Skeletal muscle satellite cell (primary cell): ENCODE data around the gene DAB1.

Experiments used
- H3K27me3 ChIP-seq: 2 replicates; pipeline ENCODE4 v1.7.0; 2013; ENCODE audit warnings: low read length; ENCODE audit not compliant: control insufficient read depth, insufficient read depth
- H3K36me3 ChIP-seq: 2 replicates; pipeline ENCODE4 v1.7.0; 2013; ENCODE audit warnings: mild to moderate bottlenecking, control low read depth, low read length; ENCODE audit not compliant: insufficient read depth
- H3K4me1 ChIP-seq: 2 replicates; pipeline ENCODE4 v1.7.0; 2013; ENCODE audit warnings: low read length; ENCODE audit not compliant: control insufficient read depth, insufficient read depth
- H3K4me2 ChIP-seq: 2 replicates; pipeline ENCODE4 v1.7.0; 2013; ENCODE audit warnings: mild to moderate bottlenecking, low read length
- H3K4me3 ChIP-seq: 2 replicates; pipeline ENCODE4 v1.7.0; 2013; ENCODE audit warnings: low read length
- H3K9ac ChIP-seq: 2 replicates; pipeline ENCODE4 v1.7.0; 2013; ENCODE audit warnings: mild to moderate bottlenecking, low read depth, low read length, moderate library complexity
- H3K9me3 ChIP-seq: replicated peaks from 2 replicates; pipeline ENCODE4 v1.7.0; 2013; ENCODE audit warnings: mild to moderate bottlenecking, control low read depth, low read length

Gene DAB1

GRCh38 chr1:57443004-57443403 lies 19.1 kb upstream of the DAB1 start:
- Histone ChIP-seq H3K4me3 (no peak overlapping the region), H3K9me3 (no peaks in the 10 kb centered on the region), H3K36me3 (no peaks in the 10 kb centered on the region), H3K27me3 (no peaks in the 10 kb centered on the region), H3K4me2 (no peak overlapping the region), H3K9ac (no peak overlapping the region), H3K4me1 (no peaks in the 10 kb centered on the region)

- Histone ChIP-seq H3K36me3 (no peaks in the 10 kb centered on the region), H3K9me3 (no peaks in the 10 kb centered on the region), H3K27me3 (no peaks in the 10 kb centered on the region), H3K4me3 (no peak overlapping the region), H3K9ac (no peak overlapping the region), H3K4me1 (no peaks in the 10 kb centered on the region), H3K4me2 (no peak overlapping the region)
Observed at GRCh38 chr1:57440096-57440495, 16.2 kb upstream of the DAB1 start.

DNA sequence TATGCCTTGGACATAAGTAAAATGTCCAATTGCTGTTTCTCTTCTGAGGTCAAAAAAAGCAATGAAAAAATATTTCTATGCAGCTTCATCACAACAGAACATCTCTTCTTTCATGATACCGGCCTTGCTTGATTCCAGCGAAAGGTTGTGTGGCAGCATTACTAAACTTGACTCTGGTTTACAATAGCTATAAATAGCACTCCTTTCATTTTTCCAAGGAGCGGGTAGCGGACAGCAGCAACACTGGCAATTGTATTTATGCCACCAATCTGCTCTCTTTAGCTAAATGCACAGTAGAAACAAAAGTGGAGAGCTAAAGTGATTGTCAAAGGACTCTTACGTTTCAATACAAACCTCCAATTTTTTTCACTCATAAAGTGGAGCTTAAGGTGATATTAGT lies 7.5 kb upstream of the DAB1 start:
- H3K9ac ChIP-seq = no peak overlapping the region
- H3K9me3 ChIP-seq = no peaks in the 10 kb centered on the region
- no peak overlapping the region for H3K4me3 ChIP-seq
- no peaks in the 10 kb centered on the region for H3K27me3 ChIP-seq
- H3K4me2 ChIP-seq = no peak overlapping the region
- H3K4me1 ChIP-seq = no peaks in the 10 kb centered on the region
- no peaks in the 10 kb centered on the region for H3K36me3 ChIP-seq

DNA sequence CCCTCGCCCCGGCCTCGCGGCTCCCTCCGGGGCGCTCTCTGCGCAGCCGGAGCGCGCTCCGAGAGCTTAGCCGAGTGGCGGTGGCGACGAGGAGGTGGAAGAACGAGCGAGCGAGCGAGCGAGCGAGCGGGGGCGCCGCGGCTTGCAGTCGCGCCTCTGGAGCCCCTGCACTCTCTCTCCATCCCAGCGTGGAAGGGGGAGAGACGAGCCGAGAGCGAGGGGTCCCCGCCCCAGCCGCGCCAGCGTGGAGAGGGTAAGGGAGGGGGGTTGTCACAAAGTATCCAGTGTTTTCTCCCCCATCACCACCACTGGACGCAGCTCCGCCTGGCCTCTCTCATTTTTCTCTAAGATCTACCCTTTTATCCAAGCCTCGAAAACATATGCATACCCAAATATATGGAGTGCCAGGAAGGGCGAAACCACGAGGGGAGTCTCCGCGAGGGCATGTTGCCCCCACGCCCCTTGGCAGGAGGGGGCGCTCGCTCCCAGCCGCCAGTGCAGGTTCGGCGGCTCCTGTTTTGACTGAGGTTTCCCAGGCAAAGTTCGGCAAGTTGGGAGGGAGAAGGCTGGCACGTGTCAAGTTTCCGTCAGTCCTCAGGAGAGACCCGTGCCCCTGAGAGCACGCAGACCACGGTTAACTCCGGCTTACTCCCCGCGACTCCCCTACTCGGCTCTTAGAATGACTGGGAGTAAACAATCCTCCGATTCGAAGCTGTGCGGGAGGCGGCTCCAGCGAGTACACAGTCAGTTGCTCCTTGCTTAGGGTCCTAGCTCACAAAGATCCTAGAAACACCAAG lies 569 bp upstream of the DAB1 start:
- Histone ChIP-seq H3K4me1 (peaks cover 11% of the 10 kb centered on the region), H3K27me3 (peaks cover 64% of the 10 kb centered on the region), H3K9ac (no peak overlapping the region), H3K4me2 (peak overlapping the region; percentile 79), H3K36me3 (no peaks in the 10 kb centered on the region), H3K4me3 (peak overlapping the region; percentile 52), H3K9me3 (no peaks in the 10 kb centered on the region)

DNA sequence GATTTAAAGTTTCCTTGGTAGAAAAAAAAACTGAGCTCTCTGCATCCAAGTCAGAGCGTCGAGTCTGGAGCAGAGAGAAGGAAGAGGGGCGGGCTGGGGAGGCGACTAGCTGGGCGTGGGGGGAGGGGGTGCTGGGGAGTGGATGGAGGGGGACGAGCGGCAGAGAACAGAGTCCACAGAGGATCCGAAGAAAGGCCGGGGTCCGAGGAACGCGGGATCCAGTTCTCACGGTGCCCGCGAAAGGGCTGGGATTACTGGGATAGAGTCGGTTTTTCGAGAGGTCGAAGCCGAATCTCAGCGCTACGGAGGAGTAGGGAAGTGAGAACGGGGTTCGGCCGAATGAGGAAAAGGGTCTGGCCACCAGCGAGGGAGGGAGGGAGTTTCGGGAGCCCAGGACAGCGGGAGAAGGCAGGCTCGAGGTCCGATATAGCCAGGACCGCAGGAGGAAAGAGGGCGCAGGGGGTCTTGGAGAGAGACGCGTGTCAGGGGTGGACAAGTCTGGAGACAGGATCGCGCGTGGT lies 665 bp downstream of the DAB1 start:
- H3K4me2 ChIP-seq = peak overlapping the region; percentile 66
- H3K9me3 ChIP-seq = no peaks in the 10 kb centered on the region
- H3K9ac ChIP-seq = no peak overlapping the region
- H3K4me3 ChIP-seq = peak overlapping the region; percentile 42
- no peaks in the 10 kb centered on the region for H3K36me3 ChIP-seq
- H3K4me1 ChIP-seq = peaks cover 11% of the 10 kb centered on the region
- H3K27me3 ChIP-seq = peaks cover 70% of the 10 kb centered on the region

DNA sequence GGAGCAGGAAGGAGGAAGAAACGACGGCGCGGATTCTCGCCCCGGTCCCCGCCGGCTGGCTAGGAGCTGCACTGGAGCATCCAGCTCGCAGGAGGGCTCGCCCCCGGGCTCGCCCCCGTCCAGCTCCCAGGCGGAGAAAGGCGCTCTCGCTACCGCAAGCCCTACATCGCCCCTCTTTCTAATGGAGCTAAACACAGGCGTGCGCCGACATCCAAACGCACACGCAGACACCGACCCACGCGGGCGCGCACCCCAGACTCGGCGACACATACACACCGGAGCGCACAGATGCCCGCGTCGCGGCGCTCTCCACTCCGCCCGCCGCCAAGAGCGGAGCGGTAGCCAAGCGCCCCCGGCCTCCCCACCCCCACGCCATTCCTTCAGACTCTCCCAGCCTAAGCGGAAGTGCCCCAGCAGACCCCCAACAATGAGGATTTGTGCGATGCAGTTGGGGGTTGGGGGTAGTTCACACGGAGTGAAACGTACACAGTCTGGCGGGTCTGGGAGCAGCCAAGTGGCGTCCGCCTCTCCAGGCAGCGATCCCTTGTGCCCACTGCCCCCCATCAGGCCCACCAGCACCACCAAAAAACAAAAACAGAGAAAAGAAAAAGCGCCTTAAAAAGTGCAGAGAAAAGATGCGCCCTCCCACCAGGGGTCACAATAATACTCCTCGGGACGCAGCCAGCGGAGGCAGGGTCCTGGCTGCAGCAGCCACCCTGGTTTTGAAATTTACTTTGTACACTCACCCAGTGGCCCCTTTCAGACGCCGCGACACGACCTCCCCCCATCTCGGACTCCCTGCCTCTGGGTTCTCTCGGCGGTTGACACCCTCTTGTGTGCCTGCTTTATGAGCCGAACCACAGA lies 1.4 kb downstream of the DAB1 start:
- no peaks in the 10 kb centered on the region for H3K9me3 ChIP-seq
- no peak overlapping the region for H3K9ac ChIP-seq
- peaks cover 11% of the 10 kb centered on the region for H3K4me1 ChIP-seq
- peaks cover 70% of the 10 kb centered on the region for H3K27me3 ChIP-seq
- H3K36me3 ChIP-seq = no peaks in the 10 kb centered on the region
- peak overlapping the region; percentile 45 for H3K4me3 ChIP-seq
- peak overlapping the region; percentile 66 for H3K4me2 ChIP-seq

DNA sequence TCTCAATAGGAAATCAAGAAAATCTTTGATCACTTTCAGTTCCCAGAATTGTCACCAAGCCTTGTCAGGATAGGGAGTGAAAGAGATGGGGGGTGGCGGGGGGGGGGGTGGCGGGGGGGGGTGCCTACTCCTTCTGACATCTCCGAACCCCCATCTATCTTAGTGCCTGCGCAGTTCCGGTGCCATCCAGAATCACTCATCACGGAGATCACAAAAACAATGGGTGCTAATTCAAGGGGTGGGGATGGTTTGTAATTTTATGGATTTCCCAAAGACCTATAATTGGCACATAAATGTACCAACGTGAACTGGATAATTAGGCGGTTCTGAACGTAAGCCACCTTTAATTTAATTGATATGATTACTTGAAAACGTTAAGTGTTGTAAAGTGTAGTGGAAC lies 2.1 kb downstream of the DAB1 start:
- Histone ChIP-seq H3K9ac (no peak overlapping the region), H3K4me1 (peaks cover 11% of the 10 kb centered on the region), H3K4me3 (no peak overlapping the region), H3K4me2 (no peak overlapping the region), H3K9me3 (no peaks in the 10 kb centered on the region), H3K36me3 (no peaks in the 10 kb centered on the region), H3K27me3 (peaks cover 70% of the 10 kb centered on the region)

GRCh38 chr1:57420981-57421785 lies 2.7 kb downstream of the DAB1 start:
- H3K27me3 ChIP-seq = peaks cover 68% of the 10 kb centered on the region
- H3K4me1 ChIP-seq = peaks cover 11% of the 10 kb centered on the region
- no peaks in the 10 kb centered on the region for H3K9me3 ChIP-seq
- no peak overlapping the region for H3K4me2 ChIP-seq
- H3K36me3 ChIP-seq = no peaks in the 10 kb centered on the region
- no peak overlapping the region for H3K9ac ChIP-seq
- no peak overlapping the region for H3K4me3 ChIP-seq

DNA sequence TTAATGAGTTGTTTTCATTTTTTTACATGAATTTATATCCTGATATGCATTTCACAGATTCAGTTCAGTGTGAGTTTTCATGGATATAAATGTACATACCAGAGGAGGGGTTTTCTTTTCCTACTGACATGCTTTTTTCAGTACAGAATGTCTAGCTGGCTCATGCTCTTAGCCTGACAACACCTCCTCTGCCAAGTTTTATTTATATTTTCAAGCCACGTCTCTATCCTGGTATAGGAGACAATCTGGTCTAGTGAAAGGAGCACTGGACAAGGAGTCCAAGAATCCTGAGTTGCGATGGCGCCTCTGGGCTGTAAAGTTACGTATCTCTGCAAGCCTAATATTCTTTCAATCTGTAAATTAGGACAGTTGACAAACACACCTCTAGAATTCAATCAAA lies 4.9 kb downstream of the DAB1 start:
- Histone ChIP-seq H3K4me3 (no peak overlapping the region), H3K9ac (no peak overlapping the region), H3K4me1 (peaks cover 5% of the 10 kb centered on the region), H3K9me3 (no peaks in the 10 kb centered on the region), H3K4me2 (no peak overlapping the region), H3K27me3 (peaks cover 52% of the 10 kb centered on the region), H3K36me3 (no peaks in the 10 kb centered on the region)

DNA sequence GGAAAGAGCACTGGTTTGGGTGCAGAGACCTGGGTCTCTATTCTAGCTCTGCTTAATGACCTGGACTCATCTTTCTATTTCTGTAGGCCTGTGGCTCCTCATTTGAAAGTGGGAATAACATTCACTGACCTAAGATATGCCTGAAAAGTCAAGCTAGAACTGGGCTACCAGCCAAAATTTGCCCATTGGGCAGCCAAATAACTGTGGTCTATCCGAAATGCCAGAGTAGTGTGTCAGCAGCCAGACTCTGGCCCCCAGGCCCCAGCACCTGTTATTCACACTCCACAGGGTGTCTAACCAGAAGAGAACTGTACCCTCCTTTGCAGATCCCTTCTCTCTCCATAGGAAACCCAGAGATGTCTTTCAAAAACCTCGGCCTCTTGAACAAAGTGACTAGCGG lies 12.6 kb downstream of the DAB1 start:
- Histone ChIP-seq H3K9me3 (no peaks in the 10 kb centered on the region), H3K4me2 (no peak overlapping the region)

GRCh38 chr1:57410508-57410907 lies 13.4 kb downstream of the DAB1 start:
- H3K9me3 ChIP-seq = no peaks in the 10 kb centered on the region
- H3K4me1 ChIP-seq = no peaks in the 10 kb centered on the region
- no peak overlapping the region for H3K9ac ChIP-seq
- no peaks in the 10 kb centered on the region for H3K36me3 ChIP-seq
- no peak overlapping the region for H3K4me3 ChIP-seq
- H3K27me3 ChIP-seq = peaks cover 2% of the 10 kb centered on the region
- no peak overlapping the region for H3K4me2 ChIP-seq

More for the DNA sequence above, 12.6 kb downstream of the DAB1 start:
- Histone ChIP-seq H3K9ac (no peak overlapping the region), H3K4me3 (no peak overlapping the region), H3K36me3 (no peaks in the 10 kb centered on the region), H3K4me1 (no peaks in the 10 kb centered on the region), H3K27me3 (peaks cover 4% of the 10 kb centered on the region)
